KOPT-K1 (cell line): Measurements from ENCODE around the gene RHBDF2.

Experiments used
- H3K27ac ChIP-seq: fragments of 200-600 bp; sonication (generic); 2 replicates; pipeline ENCODE4 v1.5.1; 2016; ENCODE audit warnings: antibody characterized with exemption, mild to moderate bottlenecking, low read depth, low read length; ENCODE audit not compliant: poor library complexity, severe bottlenecking
- H3K36me3 ChIP-seq: fragments of 200-600 bp; sonication (generic); 2 replicates; pipeline ENCODE4 v1.5.1; 2017; ENCODE audit warnings: antibody characterized with exemption, mild to moderate bottlenecking, low read length, moderate library complexity; ENCODE audit not compliant: insufficient read depth
- H3K9me3 ChIP-seq: fragments of 200-600 bp; sonication (generic); 2 replicates; pipeline ENCODE4 v1.5.1; 2017; ENCODE audit warnings: antibody characterized with exemption, low read length, mild to moderate bottlenecking; ENCODE audit not compliant: insufficient read depth, poor library complexity, severe bottlenecking

The RHBDF2 gene

GRCh38 chr17:76491271-76492122, 9.7 kb downstream of the RHBDF2 start:
- Histone ChIP-seq H3K36me3 (no peaks in the 10 kb centered on the region), H3K27ac (no peak overlapping the region), H3K9me3 (no peaks in the 10 kb centered on the region)

- Histone ChIP-seq H3K27ac (no peak overlapping the region), H3K9me3 (no peaks in the 10 kb centered on the region), H3K36me3 (no peaks in the 10 kb centered on the region)
These were observed 11.0 kb downstream of the RHBDF2 start for GRCh38 chr17:76490112-76490710.

- Histone ChIP-seq H3K9me3 (no peaks in the 10 kb centered on the region), H3K27ac (no peak overlapping the region), H3K36me3 (no peaks in the 10 kb centered on the region)
These were observed 13.6 kb downstream of the RHBDF2 start for GRCh38 chr17:76487451-76488192.

GRCh38 chr17:76485569-76485968, 15.7 kb downstream of the RHBDF2 start:
- H3K27ac ChIP-seq: no peak overlapping the region
- no peaks in the 10 kb centered on the region for H3K36me3 ChIP-seq
- no peaks in the 10 kb centered on the region for H3K9me3 ChIP-seq

- no peak overlapping the region for H3K27ac ChIP-seq
- H3K9me3 ChIP-seq: no peaks in the 10 kb centered on the region
- no peaks in the 10 kb centered on the region for H3K36me3 ChIP-seq
These were observed 16.9 kb downstream of the RHBDF2 start for GRCh38 chr17:76484228-76484725.

GRCh38 chr17:76481071-76481655, 20.1 kb downstream of the RHBDF2 start:
- no peaks in the 10 kb centered on the region for H3K36me3 ChIP-seq
- peak overlapping the region; percentile 58 for H3K27ac ChIP-seq
- H3K9me3 ChIP-seq: no peaks in the 10 kb centered on the region

GRCh38 chr17:76480632-76481031, 20.6 kb downstream of the RHBDF2 start:
- Histone ChIP-seq H3K36me3 (no peaks in the 10 kb centered on the region), H3K9me3 (no peaks in the 10 kb centered on the region), H3K27ac (peak overlapping the region; percentile 58)

GRCh38 chr17:76479515-76480060, 21.6 kb downstream of the RHBDF2 start:
- Histone ChIP-seq H3K9me3 (no peaks in the 10 kb centered on the region), H3K27ac (no peak overlapping the region), H3K36me3 (no peaks in the 10 kb centered on the region)

GRCh38 chr17:76478730-76479514, 22.3 kb downstream of the RHBDF2 start:
- no peaks in the 10 kb centered on the region for H3K36me3 ChIP-seq

GRCh38 chr17:76478097-76478496, 23.1 kb downstream of the RHBDF2 start:
- Histone ChIP-seq H3K36me3 (no peaks in the 10 kb centered on the region), H3K27ac (no peak overlapping the region), H3K9me3 (no peaks in the 10 kb centered on the region)

More at GRCh38 chr17:76478730-76479514, 22.3 kb downstream of the RHBDF2 start:
- Histone ChIP-seq H3K9me3 (no peaks in the 10 kb centered on the region), H3K27ac (no peak overlapping the region)

- no peak overlapping the region for H3K27ac ChIP-seq
- no peaks in the 10 kb centered on the region for H3K9me3 ChIP-seq
- H3K36me3 ChIP-seq: no peaks in the 10 kb centered on the region
These were observed 23.6 kb downstream of the RHBDF2 start for GRCh38 chr17:76477576-76477975.

GRCh38 chr17:76476736-76477135, 24.5 kb downstream of the RHBDF2 start:
- H3K36me3 ChIP-seq: no peaks in the 10 kb centered on the region
- H3K27ac ChIP-seq: no peak overlapping the region
- no peaks in the 10 kb centered on the region for H3K9me3 ChIP-seq

- Histone ChIP-seq H3K27ac (no peak overlapping the region), H3K9me3 (no peaks in the 10 kb centered on the region), H3K36me3 (no peaks in the 10 kb centered on the region)
These were observed 25.9 kb downstream of the RHBDF2 start for GRCh38 chr17:76475302-76475701.

- Histone ChIP-seq H3K36me3 (no peaks in the 10 kb centered on the region), H3K9me3 (no peaks in the 10 kb centered on the region), H3K27ac (no peak overlapping the region)
These were observed 26.3 kb downstream of the RHBDF2 start for GRCh38 chr17:76474894-76475293.
